D721Med (cell line): ENCODE measurements around the gene PSMB2.

ENCODE experiments used
- DNase-seq: peaks from one replicate; pipeline ENCODE4 v3.0.0; 2011; ENCODE audit warnings: low spot score; ENCODE audit not compliant: insufficient read length
- FAIRE-seq: peaks from 2 replicates; lab custom pipeline; 2011; peaks lifted over from hg19 to GRCh38; lab: Jason Lieb, UNC
- TF ChIP-seq, protein P1 (sequence below): IDR thresholded peaks from 2 replicates; pipeline ENCODE4 v1.5.1; 2012; ENCODE audit warnings: mild to moderate bottlenecking, control low read depth; ENCODE audit not compliant: insufficient read depth; ENCODE audit errors: missing control alignments

The PSMB2 gene

DNA sequence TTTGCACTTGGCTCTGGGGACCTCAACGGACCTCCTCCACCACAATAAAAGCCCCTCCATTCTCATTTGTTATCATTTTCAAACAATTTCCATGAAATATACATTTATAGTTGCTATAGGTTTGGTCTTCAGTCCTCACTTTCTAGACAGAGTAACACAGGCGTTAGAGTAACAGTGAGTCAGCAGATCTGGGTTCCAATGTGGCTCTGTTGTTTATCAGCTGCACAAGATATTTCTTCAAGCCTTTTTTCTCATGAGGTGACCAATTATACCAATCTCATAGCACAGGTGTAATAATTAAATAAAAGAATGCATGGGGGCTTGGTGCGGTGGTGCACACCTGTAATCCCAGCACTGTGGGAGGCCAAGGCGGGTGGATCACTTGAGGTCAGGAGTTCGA lies 32.8 kb upstream of the PSMB2 start:
- TF ChIP-seq, protein P1, sequence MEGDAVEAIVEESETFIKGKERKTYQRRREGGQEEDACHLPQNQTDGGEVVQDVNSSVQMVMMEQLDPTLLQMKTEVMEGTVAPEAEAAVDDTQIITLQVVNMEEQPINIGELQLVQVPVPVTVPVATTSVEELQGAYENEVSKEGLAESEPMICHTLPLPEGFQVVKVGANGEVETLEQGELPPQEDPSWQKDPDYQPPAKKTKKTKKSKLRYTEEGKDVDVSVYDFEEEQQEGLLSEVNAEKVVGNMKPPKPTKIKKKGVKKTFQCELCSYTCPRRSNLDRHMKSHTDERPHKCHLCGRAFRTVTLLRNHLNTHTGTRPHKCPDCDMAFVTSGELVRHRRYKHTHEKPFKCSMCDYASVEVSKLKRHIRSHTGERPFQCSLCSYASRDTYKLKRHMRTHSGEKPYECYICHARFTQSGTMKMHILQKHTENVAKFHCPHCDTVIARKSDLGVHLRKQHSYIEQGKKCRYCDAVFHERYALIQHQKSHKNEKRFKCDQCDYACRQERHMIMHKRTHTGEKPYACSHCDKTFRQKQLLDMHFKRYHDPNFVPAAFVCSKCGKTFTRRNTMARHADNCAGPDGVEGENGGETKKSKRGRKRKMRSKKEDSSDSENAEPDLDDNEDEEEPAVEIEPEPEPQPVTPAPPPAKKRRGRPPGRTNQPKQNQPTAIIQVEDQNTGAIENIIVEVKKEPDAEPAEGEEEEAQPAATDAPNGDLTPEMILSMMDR = no peak

DNA sequence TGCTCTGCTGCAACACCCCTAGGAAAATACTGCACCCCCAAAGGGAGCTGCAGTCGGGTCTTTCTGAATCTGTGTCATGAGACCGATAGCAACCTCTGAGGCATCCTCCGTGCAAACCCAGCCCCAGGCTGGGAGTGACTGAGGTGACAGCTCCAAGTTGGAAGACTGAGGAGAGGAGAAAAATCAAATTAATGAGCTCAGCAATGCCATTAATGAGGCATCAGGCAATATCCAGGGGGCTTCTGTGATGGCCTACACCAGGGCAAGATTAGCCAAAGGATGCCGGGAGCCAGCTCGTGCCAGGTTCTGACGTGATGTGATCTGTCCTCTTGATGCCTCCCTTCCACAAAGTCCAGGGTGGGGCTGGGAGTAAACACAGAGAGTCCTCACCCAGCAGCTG lies 30.8 kb upstream of the PSMB2 start:
- FAIRE-seq (no peak), DNase-seq (no peak)
- TF ChIP-seq, protein P1 = no peak

More for the DNA sequence above, 32.8 kb upstream of the PSMB2 start:
- DNase-seq (no peak), FAIRE-seq (no peak)

DNA sequence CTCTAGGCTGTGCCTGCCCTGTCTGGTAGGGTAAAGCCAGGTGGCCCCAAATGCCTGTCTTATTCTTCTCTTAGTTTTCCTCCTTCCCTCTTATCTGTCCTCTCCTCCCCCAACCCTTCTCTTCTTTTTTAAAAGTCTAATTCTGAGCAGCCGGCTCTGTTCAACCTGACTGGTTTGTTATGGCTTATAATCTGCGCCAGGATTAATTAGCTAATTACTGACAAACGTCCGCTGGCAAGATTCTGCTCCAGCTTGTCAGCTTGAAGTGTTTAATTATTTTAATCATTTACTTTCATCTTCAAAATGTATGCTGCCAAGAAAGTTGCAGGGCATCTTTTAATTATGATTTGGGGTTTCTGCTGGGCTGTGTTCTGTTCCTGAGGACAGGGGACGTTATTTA lies 27.2 kb upstream of the PSMB2 start:
- TF ChIP-seq, protein P1 = no peak
- FAIRE-seq = no peak

DNA sequence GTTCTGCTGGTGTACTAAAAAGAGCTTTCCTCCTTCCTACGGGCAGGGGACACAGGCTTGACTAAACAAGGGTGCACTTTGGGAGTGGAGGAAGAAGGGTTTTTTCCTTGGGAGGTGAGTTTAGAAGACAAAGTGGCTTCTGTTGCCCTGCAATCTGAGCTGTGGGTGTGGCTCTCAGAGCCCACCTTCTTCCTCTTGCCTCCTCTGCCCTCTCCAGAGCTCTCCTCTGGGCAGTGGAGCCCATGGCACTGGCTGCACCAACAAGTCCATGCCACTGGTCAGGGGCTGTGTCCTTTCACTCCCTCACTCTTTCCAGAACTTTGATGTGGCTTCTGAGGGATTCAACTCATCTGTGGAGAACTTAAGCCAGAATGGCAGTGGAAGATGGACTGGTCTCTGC lies 25.6 kb upstream of the PSMB2 start:
- DNase-seq (no peak), FAIRE-seq (no peak)
- TF ChIP-seq, protein P1 = no peak

More for the DNA sequence above, 27.2 kb upstream of the PSMB2 start:
- DNase-seq = peak; percentile 35

DNA sequence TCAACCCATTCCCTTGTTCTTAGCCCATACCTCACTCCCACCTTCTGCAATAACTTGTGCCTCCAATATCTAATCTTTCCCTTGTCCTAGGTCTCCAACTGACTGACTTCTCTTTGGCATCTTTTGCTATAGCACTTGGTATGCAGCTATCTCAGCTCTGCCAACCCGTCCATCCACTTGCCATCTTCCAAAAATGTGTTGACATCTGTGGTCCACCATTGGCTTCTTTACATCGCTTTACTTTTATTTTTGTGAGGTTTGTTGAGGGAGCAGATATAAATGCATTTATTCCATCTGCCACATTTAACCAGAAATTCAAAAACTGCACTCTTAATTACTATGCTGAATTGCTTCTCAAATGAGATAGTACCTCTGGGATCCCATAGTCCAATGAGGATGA lies 24.9 kb upstream of the PSMB2 start:
- DNase-seq (no peak), FAIRE-seq (no peak)

DNA sequence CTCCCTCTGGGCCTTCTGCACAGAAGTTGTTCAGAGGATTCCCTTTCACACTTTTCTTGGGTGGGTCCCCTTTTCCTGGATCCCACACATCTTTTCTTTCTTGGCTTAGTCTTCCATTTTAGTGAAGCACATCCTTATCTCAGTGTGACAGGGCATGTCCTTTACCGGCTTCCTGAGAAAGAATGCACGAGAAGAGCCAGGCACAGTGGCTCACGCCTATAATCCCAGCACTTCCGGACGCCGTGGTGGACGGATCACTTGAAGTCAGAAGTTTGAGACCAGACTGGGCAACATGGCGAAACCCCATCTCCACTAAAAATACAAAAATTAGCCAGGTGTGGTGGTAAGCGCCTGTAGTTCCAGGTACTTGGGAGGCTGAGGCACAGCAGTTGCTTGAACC lies 22.1 kb upstream of the PSMB2 start:
- no peak for DNase-seq
- TF ChIP-seq, protein P1 = no peak
- no peak for FAIRE-seq

More for the DNA sequence above, 24.9 kb upstream of the PSMB2 start:
- TF ChIP-seq, protein P1 = no peak

DNA sequence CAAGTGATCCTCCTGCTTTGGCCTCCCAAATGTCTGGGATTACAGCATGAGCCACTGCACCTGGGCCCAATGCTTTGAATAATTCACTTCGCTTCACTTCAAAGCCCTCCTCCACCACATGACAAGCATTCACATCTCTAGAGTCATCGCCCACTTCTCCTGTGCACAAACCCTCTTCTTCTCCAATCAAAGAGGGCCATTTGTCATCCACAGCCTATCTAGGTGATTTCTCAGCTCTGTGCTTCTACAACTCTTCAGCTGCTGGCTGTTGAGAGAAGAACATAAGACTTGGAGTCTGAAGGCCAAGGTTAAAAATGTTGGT lies 20.1 kb upstream of the PSMB2 start:
- TF ChIP-seq, protein P1 = no peak
- DNase-seq (no peak), FAIRE-seq (no peak)
